CD8-positive, alpha-beta memory T cell (primary cell): ENCODE data around the gene TRAP1. TPM values are rescaled to one million over a fixed set of nuclear protein-coding genes. Genes with fewer than 3 reads are reported as not detected.

Experiments used
- CTCF ChIA-PET: fragments of 350-600 bp; sonication (Branson Sonifier 250); formaldehyde crosslinking; loops from one replicate; lab custom pipeline; 2021; ENCODE audit warnings: antibody characterized with exemption; lab: Charles Lee
- POLR2A ChIA-PET: fragments of 350-600 bp; sonication (Branson Sonifier 250); formaldehyde crosslinking; loops from one replicate; lab custom pipeline; 2021; ENCODE audit warnings: antibody characterized with exemption; lab: Charles Lee
- DNase-seq, 5 donors: peaks; one replicate each; pipeline versions ENCODE4 v3.0.0 to v3.0.0-alpha.2; 2020 to 2022; ENCODE audit warnings: mixed read lengths in 1 of 5
- H3K27ac ChIP-seq: one replicate; pipeline ENCODE4 v1.7.0; 2013; ENCODE audit warnings: low read depth, mild to moderate bottlenecking, low read length, moderate library complexity
- H3K27me3 ChIP-seq: 2 replicates; pipeline ENCODE4 v1.7.0; 2013; ENCODE audit warnings: low read length, mild to moderate bottlenecking; ENCODE audit not compliant: insufficient read depth, poor library complexity, severe bottlenecking
- H3K36me3 ChIP-seq: 2 replicates; pipeline ENCODE4 v1.7.0; 2013; ENCODE audit warnings: mild to moderate bottlenecking, low read length, moderate library complexity; ENCODE audit not compliant: insufficient read depth
- H3K4me1 ChIP-seq: 2 replicates; pipeline ENCODE4 v1.7.0; 2013; ENCODE audit warnings: mild to moderate bottlenecking, low read length, moderate library complexity; ENCODE audit not compliant: insufficient read depth
- H3K4me3 ChIP-seq: 2 replicates; pipeline ENCODE4 v1.7.0; 2013; ENCODE audit warnings: mild to moderate bottlenecking, low read length
- H3K9me3 ChIP-seq: 2 replicates; pipeline ENCODE4 v1.7.0; 2013; ENCODE audit warnings: mild to moderate bottlenecking, low read length
- H3K27ac Mint-ChIP-seq, 8 donors: one replicate each; pipeline ENCODE4 v1.8.0; 2020 to 2021; ENCODE audit warnings: mixed read lengths in 8 of 8, mild to moderate bottlenecking in 6 of 8, inconsistent platforms in 3 of 8, moderate library complexity in 3 of 8
- H3K27me3 Mint-ChIP-seq, 2 donors: one replicate each; pipeline ENCODE4 v1.8.0; 2020 to 2021; ENCODE audit warnings: mixed read lengths in 2 of 2, mild to moderate bottlenecking in 1 of 2, moderate library complexity in 1 of 2
- H3K36me3 Mint-ChIP-seq, 3 donors: one replicate each; pipeline ENCODE4 v1.8.0; 2020 to 2021; ENCODE audit warnings: mixed read lengths in 3 of 3, inconsistent platforms in 1 of 3, mild to moderate bottlenecking in 1 of 3
- H3K4me1 Mint-ChIP-seq, 3 donors: one replicate each; pipeline ENCODE4 v1.8.0; 2020 to 2021; ENCODE audit warnings: mixed read lengths in 3 of 3, inconsistent platforms in 1 of 3, mild to moderate bottlenecking in 1 of 3
- H3K4me3 Mint-ChIP-seq, 7 donors: one replicate each; pipeline ENCODE4 v1.8.0; 2020 to 2021; ENCODE audit warnings: mixed read lengths in 7 of 7, mild to moderate bottlenecking in 6 of 7, moderate library complexity in 4 of 7, inconsistent platforms in 2 of 7
- H3K9me3 Mint-ChIP-seq, 5 donors: one replicate each; pipeline ENCODE4 v1.8.0; 2020 to 2022; ENCODE audit warnings: mixed read lengths in 5 of 5, mild to moderate bottlenecking in 3 of 5, moderate library complexity in 2 of 5, inconsistent platforms in 1 of 5
- polyA plus RNA-seq: library from polyadenylated mRNA; unstranded; fragments of 300-500 nt; fragmentation: Illumina TruSeq; gene quantifications from one replicate; pipeline ENCODE4 v1.2.3, GENCODE V29; 2021
- total RNA-seq, 2 experiments: library from RNA; stranded (reverse); gene quantifications; one replicate each; pipeline ENCODE4 v1.2.3, GENCODE V29; 2021

The TRAP1 gene
- total and polyA plus RNA-seq, 3 experiments from 2014 or later = 53.5 to 308 (median 283) TPM

GRCh38 chr16:3744018-3744417 is 26.7 kb upstream of the TRAP1 start:
- no peak for DNase-seq
- no peaks in the 10 kb centered on the region for H3K9me3 ChIP-seq
- Mint-ChIP-seq H3K27me3 (no peaks in the 10 kb centered on the region), H3K27ac (no peak overlapping the region), H3K4me3 (no peak overlapping the region), H3K4me1 (peaks cover 0 to 2% (median under 1%) of the 10 kb centered on the region in 3 donors), H3K36me3 (peaks cover 12 to 91% (median 19%) of the 10 kb centered on the region in 3 donors), H3K9me3 (no peaks in the 10 kb centered on the region)
- CTCF ChIA-PET = interaction anchor here (0.6 kb wide), 1 partner anchor 161 kb away, joined by 3 read pairs; no protein-coding TSS in a partner anchor
- H3K36me3 ChIP-seq = peaks cover 58% of the 10 kb centered on the region
- POLR2A ChIA-PET = no interaction called here
- no peaks in the 10 kb centered on the region for H3K27me3 ChIP-seq
- no peak overlapping the region for H3K27ac ChIP-seq
- H3K4me3 ChIP-seq = no peak overlapping the region
- H3K4me1 ChIP-seq = no peaks in the 10 kb centered on the region

- H3K4me3 Mint-ChIP-seq = no peak overlapping the region
- Histone ChIP-seq H3K27ac (no peak overlapping the region), H3K4me3 (no peak overlapping the region), H3K4me1 (no peaks in the 10 kb centered on the region), H3K36me3 (peaks cover 61% of the 10 kb centered on the region), H3K9me3 (no peaks in the 10 kb centered on the region), H3K27me3 (no peaks in the 10 kb centered on the region)
- ChIA-PET CTCF (no interaction called here), POLR2A (interaction anchor here (0.6 kb wide), 1 partner anchor 103 kb away, joined by 3 read pairs; no protein-coding TSS in a partner anchor)
- no peaks in the 10 kb centered on the region for H3K9me3 Mint-ChIP-seq
- peaks cover 0 to 4% (median 0%) of the 10 kb centered on the region in 3 donors for H3K4me1 Mint-ChIP-seq
- no peak for DNase-seq
- H3K27me3 Mint-ChIP-seq = no peaks in the 10 kb centered on the region
- H3K27ac Mint-ChIP-seq = peak overlapping the region in 1 of 8 donors; percentile 46
- H3K36me3 Mint-ChIP-seq = peaks cover 18 to 96% (median 25%) of the 10 kb centered on the region in 3 donors
These were observed 23.6 kb upstream of the TRAP1 start for GRCh38 chr16:3740934-3741333.

GRCh38 chr16:3740186-3740585 is 22.9 kb upstream of the TRAP1 start:
- Mint-ChIP-seq H3K27me3 (no peaks in the 10 kb centered on the region), H3K9me3 (no peaks in the 10 kb centered on the region), H3K4me3 (no peak overlapping the region), H3K4me1 (peaks cover 0 to 2% (median 0%) of the 10 kb centered on the region in 3 donors), H3K27ac (no peak overlapping the region), H3K36me3 (peaks cover 21 to 95% (median 24%) of the 10 kb centered on the region in 3 donors)
- H3K9me3 ChIP-seq = no peaks in the 10 kb centered on the region
- ChIA-PET POLR2A (no interaction called here), CTCF (no interaction called here)
- H3K4me3 ChIP-seq = no peak overlapping the region
- DNase-seq = no peak
- no peak overlapping the region for H3K27ac ChIP-seq
- no peaks in the 10 kb centered on the region for H3K4me1 ChIP-seq
- H3K27me3 ChIP-seq = no peaks in the 10 kb centered on the region
- peaks cover 61% of the 10 kb centered on the region for H3K36me3 ChIP-seq

GRCh38 chr16:3739636-3740035 is 22.3 kb upstream of the TRAP1 start:
- Mint-ChIP-seq H3K27me3 (peaks cover 0 to 3% of the 10 kb centered on the region in 2 donors), H3K27ac (peak overlapping the region in 1 of 8 donors; percentile 80), H3K4me3 (no peak overlapping the region), H3K36me3 (peaks cover 21 to 95% (median 25%) of the 10 kb centered on the region in 3 donors), H3K4me1 (peaks cover 0 to 2% (median 0%) of the 10 kb centered on the region in 3 donors), H3K9me3 (no peaks in the 10 kb centered on the region)
- no peaks in the 10 kb centered on the region for H3K9me3 ChIP-seq
- H3K4me1 ChIP-seq = no peaks in the 10 kb centered on the region
- no peak overlapping the region for H3K4me3 ChIP-seq
- H3K27me3 ChIP-seq = no peaks in the 10 kb centered on the region
- CTCF ChIA-PET = no interaction called here
- no peak overlapping the region for H3K27ac ChIP-seq
- H3K36me3 ChIP-seq = peaks cover 63% of the 10 kb centered on the region
- no peak for DNase-seq
- POLR2A ChIA-PET = no interaction called here

GRCh38 chr16:3738541-3738940 is 21.2 kb upstream of the TRAP1 start:
- Mint-ChIP-seq H3K27ac (no peak overlapping the region), H3K27me3 (peaks cover 0 to 3% of the 10 kb centered on the region in 2 donors), H3K4me1 (peaks cover 0 to 3% (median 0%) of the 10 kb centered on the region in 3 donors), H3K4me3 (no peak overlapping the region), H3K36me3 (peaks cover 21 to 93% (median 27%) of the 10 kb centered on the region in 3 donors), H3K9me3 (no peaks in the 10 kb centered on the region)
- no peak for DNase-seq
- POLR2A ChIA-PET = interaction anchor here (0.6 kb wide), 1 partner anchor 11 kb away, joined by 4 read pairs; no protein-coding TSS in a partner anchor
- no peak overlapping the region for H3K4me3 ChIP-seq
- H3K27ac ChIP-seq = no peak overlapping the region
- peaks cover 57% of the 10 kb centered on the region for H3K36me3 ChIP-seq
- no peaks in the 10 kb centered on the region for H3K27me3 ChIP-seq
- H3K4me1 ChIP-seq = no peaks in the 10 kb centered on the region
- CTCF ChIA-PET = no interaction called here
- H3K9me3 ChIP-seq = no peaks in the 10 kb centered on the region

- H3K9me3 ChIP-seq = no peaks in the 10 kb centered on the region
- no peak for DNase-seq
- ChIA-PET POLR2A (interaction anchor here (0.6 kb wide), 1 partner anchor 11 kb away, joined by 4 read pairs; no protein-coding TSS in a partner anchor), CTCF (interaction anchor here (0.6 kb wide), 1 partner anchor 113 kb away, joined by 3 read pairs; no protein-coding TSS in a partner anchor)
- no peak overlapping the region for H3K4me3 ChIP-seq
- no peaks in the 10 kb centered on the region for H3K27me3 ChIP-seq
- H3K27ac Mint-ChIP-seq = peak overlapping the region in 2 of 8 donors; percentile 26 to 47
- H3K27ac ChIP-seq = no peak overlapping the region
- H3K4me3 Mint-ChIP-seq = no peak overlapping the region
- H3K9me3 Mint-ChIP-seq = no peaks in the 10 kb centered on the region
- peaks cover 21 to 92% (median 26%) of the 10 kb centered on the region in 3 donors for H3K36me3 Mint-ChIP-seq
- H3K36me3 ChIP-seq = peaks cover 53% of the 10 kb centered on the region
- peaks cover 0 to 3% of the 10 kb centered on the region in 2 donors for H3K27me3 Mint-ChIP-seq
- peaks cover 0 to 3% (median 0%) of the 10 kb centered on the region in 3 donors for H3K4me1 Mint-ChIP-seq
- no peaks in the 10 kb centered on the region for H3K4me1 ChIP-seq
These were observed 20.8 kb upstream of the TRAP1 start for GRCh38 chr16:3738128-3738527.

- Mint-ChIP-seq H3K36me3 (peaks cover 17 to 91% (median 22%) of the 10 kb centered on the region in 3 donors), H3K27me3 (peaks cover 0 to 3% of the 10 kb centered on the region in 2 donors), H3K27ac (no peak overlapping the region), H3K4me3 (peak overlapping the region in 1 of 7 donors; percentile 37), H3K4me1 (peaks cover 0 to 3% (median 0%) of the 10 kb centered on the region in 3 donors), H3K9me3 (no peaks in the 10 kb centered on the region)
- Histone ChIP-seq H3K27ac (no peak overlapping the region), H3K36me3 (peaks cover 47% of the 10 kb centered on the region), H3K4me1 (no peaks in the 10 kb centered on the region), H3K9me3 (no peaks in the 10 kb centered on the region), H3K27me3 (no peaks in the 10 kb centered on the region), H3K4me3 (no peak overlapping the region)
- DNase-seq = no peak
- ChIA-PET POLR2A (no interaction called here), CTCF (no interaction called here)
These were observed 19.9 kb upstream of the TRAP1 start for GRCh38 chr16:3737181-3737580.

- Mint-ChIP-seq H3K4me3 (no peak overlapping the region), H3K27me3 (peaks cover 0 to 3% of the 10 kb centered on the region in 2 donors), H3K9me3 (no peaks in the 10 kb centered on the region), H3K36me3 (peaks cover 15 to 92% (median 20%) of the 10 kb centered on the region in 3 donors), H3K27ac (peak overlapping the region in 4 of 8 donors; percentile 23 to 92 (median 66)), H3K4me1 (peaks cover 0 to 3% (median 0%) of the 10 kb centered on the region in 3 donors)
- Histone ChIP-seq H3K4me1 (no peaks in the 10 kb centered on the region), H3K4me3 (no peak overlapping the region), H3K27me3 (no peaks in the 10 kb centered on the region), H3K27ac (no peak overlapping the region), H3K36me3 (peaks cover 57% of the 10 kb centered on the region), H3K9me3 (no peaks in the 10 kb centered on the region)
- no peak for DNase-seq
- CTCF ChIA-PET = no interaction called here
- POLR2A ChIA-PET = no interaction called here
These were observed 18.8 kb upstream of the TRAP1 start for GRCh38 chr16:3736116-3736515.
